ENCODE data around the gene GTF2F2. TPM values are rescaled to one million over a fixed set of nuclear protein-coding genes. Genes with fewer than 3 reads are reported as not detected.

Gene GTF2F2
- polyA plus RNA-seq, 1 experiment, result 44.3 TPM

DNA sequence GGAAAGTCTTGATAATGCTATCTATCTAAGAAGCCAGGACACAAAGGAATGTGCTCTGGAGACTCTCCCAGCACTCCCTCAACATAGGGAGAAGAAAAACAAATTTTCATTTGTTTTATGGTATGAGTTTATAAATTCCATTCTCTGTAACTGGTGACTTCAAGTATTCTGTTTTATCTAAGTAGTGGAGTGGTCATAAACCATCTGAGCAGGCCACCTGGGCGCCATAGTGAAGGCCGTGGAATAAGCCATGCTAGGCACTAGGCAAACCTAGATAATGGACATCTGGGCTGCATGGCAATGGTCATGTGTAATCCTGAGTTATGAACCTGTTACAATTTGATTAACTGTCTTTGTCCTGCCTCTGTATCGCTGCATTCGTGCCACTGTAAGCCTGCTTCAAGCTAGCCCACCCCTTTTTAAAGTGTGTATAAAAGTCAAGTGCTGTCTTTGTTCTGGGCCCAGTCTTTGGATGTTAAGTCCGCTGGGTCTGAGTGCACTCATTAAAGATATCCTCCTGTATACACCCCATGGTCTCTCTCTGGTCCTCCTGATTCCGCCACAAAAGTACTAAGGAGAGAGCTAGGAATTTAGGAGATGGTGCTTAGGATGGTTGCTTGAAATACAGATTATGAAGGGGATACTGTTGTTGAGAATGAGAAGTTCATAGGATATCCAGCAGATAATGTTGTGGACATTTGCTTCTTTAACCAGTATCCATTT, 13.2 kb downstream of the GTF2F2 start:
- H3K27me3 ChIP-seq (ENCODE audit: control insufficient read depth, insufficient read depth, low read length), result no peaks in the 10 kb centered on the region
- H3K27ac ChIP-seq (ENCODE audit: low read depth, low read length), result no peak overlapping the region
- ChIA-PET CTCF (no interaction called here), POLR2A (no interaction called here)
- H3K4me3 ChIP-seq (ENCODE audit: low read depth, low read length), result no peak overlapping the region
- no peak for DNase-seq (ENCODE audit: low read depth, low spot score)
- no peaks in the 10 kb centered on the region for H3K9me3 ChIP-seq (ENCODE audit: control insufficient read depth, insufficient read depth, low read length)
- TF ChIP-seq, protein P1, sequence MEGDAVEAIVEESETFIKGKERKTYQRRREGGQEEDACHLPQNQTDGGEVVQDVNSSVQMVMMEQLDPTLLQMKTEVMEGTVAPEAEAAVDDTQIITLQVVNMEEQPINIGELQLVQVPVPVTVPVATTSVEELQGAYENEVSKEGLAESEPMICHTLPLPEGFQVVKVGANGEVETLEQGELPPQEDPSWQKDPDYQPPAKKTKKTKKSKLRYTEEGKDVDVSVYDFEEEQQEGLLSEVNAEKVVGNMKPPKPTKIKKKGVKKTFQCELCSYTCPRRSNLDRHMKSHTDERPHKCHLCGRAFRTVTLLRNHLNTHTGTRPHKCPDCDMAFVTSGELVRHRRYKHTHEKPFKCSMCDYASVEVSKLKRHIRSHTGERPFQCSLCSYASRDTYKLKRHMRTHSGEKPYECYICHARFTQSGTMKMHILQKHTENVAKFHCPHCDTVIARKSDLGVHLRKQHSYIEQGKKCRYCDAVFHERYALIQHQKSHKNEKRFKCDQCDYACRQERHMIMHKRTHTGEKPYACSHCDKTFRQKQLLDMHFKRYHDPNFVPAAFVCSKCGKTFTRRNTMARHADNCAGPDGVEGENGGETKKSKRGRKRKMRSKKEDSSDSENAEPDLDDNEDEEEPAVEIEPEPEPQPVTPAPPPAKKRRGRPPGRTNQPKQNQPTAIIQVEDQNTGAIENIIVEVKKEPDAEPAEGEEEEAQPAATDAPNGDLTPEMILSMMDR (IDR thresholded peaks at IDR 0.05; ENCODE audit: low read depth, low read length), result no peak

DNA sequence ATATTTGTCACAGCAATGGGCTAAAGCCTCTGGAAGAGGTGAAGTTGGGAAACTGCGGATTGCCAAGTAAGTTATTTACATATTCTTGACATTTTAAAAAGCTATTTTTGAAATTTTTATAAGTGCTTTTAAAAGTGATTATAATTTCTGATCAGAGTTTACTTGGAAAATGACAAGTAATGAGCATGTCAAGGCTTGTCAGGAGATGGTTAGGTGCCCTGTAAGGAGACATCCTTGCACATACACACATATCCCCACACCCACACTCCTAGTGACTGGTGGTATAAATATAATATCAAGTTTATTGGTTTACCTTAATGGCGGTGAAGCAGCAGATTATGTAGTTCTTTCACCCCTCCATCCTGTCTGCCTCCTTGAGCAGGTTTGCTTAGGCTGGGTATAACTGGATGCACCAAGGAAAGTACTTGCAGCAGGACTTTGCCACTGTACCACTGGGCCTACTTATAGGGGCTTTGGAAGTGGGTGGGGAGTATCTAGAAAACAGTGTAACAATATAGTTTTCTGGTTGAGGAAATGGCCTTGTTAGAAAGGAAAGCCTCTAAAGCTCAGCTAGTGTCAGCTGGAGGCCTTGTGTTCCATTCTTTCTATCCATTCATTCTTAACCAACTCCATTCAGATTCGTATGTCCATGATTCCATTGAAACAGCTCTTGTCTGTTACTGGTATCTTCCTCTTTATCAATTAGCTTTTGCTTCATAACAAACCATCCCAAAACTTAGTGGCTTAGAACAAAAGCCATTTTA, 16.6 kb downstream of the GTF2F2 start:
- Histone ChIP-seq H3K27me3 (ENCODE audit: control insufficient read depth, insufficient read depth, low read length) (no peaks in the 10 kb centered on the region), H3K27ac (ENCODE audit: low read depth, low read length) (no peak overlapping the region), H3K9me3 (ENCODE audit: control insufficient read depth, insufficient read depth, low read length) (no peaks in the 10 kb centered on the region), H3K4me3 (ENCODE audit: low read depth, low read length) (no peak overlapping the region)
- no peak for DNase-seq (ENCODE audit: low read depth, low spot score)
- CTCF ChIA-PET, result interaction anchor here (0.8 to 0.9 kb wide), 2 partner anchors 31 to 144 kb away, joined by 3 to 4 read pairs; no protein-coding TSS in a partner anchor
- TF ChIP-seq, protein P1 (IDR thresholded peaks at IDR 0.05; ENCODE audit: low read depth, low read length), result no peak
- POLR2A ChIA-PET, result no interaction called here

DNA sequence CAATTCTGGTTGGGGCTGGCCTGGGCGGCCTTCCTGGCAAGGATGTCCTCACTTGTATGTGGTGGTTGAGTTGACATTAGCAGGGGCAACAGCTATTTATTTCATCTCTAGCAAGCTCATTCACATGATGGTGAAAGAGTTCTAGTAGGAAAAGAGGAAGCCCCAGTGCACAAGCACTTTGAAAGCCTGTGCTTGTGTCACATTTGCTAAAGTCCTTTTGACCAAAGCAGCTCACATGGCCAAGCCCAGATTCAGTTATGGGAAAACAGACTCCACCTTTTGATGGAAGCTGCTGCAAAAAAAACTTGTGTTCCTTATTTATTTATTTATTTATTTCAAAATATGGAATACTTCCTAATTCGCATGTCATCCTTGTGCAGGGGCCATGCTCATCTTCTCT, 17.2 kb downstream of the GTF2F2 start:
- no peaks in the 10 kb centered on the region for H3K27me3 ChIP-seq (ENCODE audit: control insufficient read depth, insufficient read depth, low read length)
- CTCF ChIA-PET, result interaction anchor here (0.8 to 0.9 kb wide), 2 partner anchors 32 to 143 kb away, joined by 3 to 4 read pairs; no protein-coding TSS in a partner anchor
- no peak for DNase-seq (ENCODE audit: low read depth, low spot score)
- no peak overlapping the region for H3K27ac ChIP-seq (ENCODE audit: low read depth, low read length)
- H3K4me3 ChIP-seq (ENCODE audit: low read depth, low read length), result no peak overlapping the region
- no peaks in the 10 kb centered on the region for H3K9me3 ChIP-seq (ENCODE audit: control insufficient read depth, insufficient read depth, low read length)
- POLR2A ChIA-PET, result interaction anchor here (0.6 kb wide), 1 partner anchor 30 kb away, joined by 3 read pairs; no protein-coding TSS in a partner anchor
- TF ChIP-seq, protein P1 (IDR thresholded peaks at IDR 0.05; ENCODE audit: low read depth, low read length), result no peak

DNA sequence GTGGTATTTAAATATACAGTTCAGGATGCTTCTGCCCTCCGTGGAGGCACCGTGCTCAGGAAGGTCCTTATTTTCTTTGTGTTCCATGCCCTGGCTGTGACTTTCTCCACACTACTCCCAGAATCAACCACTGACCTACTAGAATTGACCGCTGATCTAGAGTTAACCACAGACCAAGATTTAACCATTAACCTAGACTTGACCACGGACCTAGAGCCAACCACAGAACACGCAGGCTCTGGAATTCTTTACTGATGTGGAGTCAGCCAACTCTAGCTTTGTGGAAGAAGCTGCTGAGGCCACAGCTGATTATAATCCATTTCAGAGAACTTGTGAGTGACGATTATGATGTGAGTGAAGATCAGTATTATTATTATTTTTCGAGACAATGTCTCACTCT, 18.0 kb downstream of the GTF2F2 start:
- ChIA-PET CTCF (no interaction called here), POLR2A (no interaction called here)
- no peaks in the 10 kb centered on the region for H3K9me3 ChIP-seq (ENCODE audit: control insufficient read depth, insufficient read depth, low read length)
- TF ChIP-seq, protein P1 (IDR thresholded peaks at IDR 0.05; ENCODE audit: low read depth, low read length), result no peak
- H3K27ac ChIP-seq (ENCODE audit: low read depth, low read length), result no peak overlapping the region
- no peak for DNase-seq (ENCODE audit: low read depth, low spot score)
- no peak overlapping the region for H3K4me3 ChIP-seq (ENCODE audit: low read depth, low read length)
- no peaks in the 10 kb centered on the region for H3K27me3 ChIP-seq (ENCODE audit: control insufficient read depth, insufficient read depth, low read length)

DNA sequence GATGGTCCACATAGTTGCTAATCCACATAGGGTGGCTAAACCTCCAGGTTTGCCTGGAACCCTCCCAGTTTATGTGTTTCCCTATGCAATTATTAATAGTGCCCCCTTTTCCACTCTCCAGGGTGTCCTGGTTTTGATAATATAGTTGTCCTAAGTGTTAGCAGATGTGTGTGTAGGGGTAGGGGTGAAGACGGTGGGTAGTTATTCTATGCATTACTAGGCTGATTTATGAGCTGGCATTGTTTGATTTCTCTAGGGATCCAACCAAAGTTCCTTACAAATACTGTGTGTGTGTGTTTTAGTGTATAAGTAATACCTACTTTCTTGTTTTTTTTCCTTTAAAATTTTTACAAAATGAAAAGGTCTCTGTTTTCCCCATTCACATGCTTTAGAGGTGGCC, 21.1 kb downstream of the GTF2F2 start:
- TF ChIP-seq, protein P1 (IDR thresholded peaks at IDR 0.05; ENCODE audit: low read depth, low read length), result no peak
- DNase-seq (ENCODE audit: low read depth, low spot score), result no peak
- ChIA-PET CTCF (no interaction called here), POLR2A (no interaction called here)
- H3K4me3 ChIP-seq (ENCODE audit: low read depth, low read length), result no peak overlapping the region
- H3K9me3 ChIP-seq (ENCODE audit: control insufficient read depth, insufficient read depth, low read length), result no peaks in the 10 kb centered on the region
- H3K27ac ChIP-seq (ENCODE audit: low read depth, low read length), result no peak overlapping the region
- no peaks in the 10 kb centered on the region for H3K27me3 ChIP-seq (ENCODE audit: control insufficient read depth, insufficient read depth, low read length)
